GM21360 (cell line): ENCODE results near the gene MTIF2.
"Not testable (repeated sequence)": the region's sequence is repeated elsewhere in the genome, so short reads cannot be mapped to it uniquely, and the experiment has no call there.

Experiments used
- ATAC-seq: cut with Tn5 transposase; IDR thresholded peaks from one replicate; pipeline ENCODE4 v1.9.1; 2021; ENCODE audit warnings: mild to moderate bottlenecking, moderate library complexity; ENCODE audit not compliant: unreplicated experiment

MTIF2 gene

GRCh38 chr2:55204536-55204935, 64.5 kb downstream of the MTIF2 start:
- ATAC-seq, result no peak

DNA sequence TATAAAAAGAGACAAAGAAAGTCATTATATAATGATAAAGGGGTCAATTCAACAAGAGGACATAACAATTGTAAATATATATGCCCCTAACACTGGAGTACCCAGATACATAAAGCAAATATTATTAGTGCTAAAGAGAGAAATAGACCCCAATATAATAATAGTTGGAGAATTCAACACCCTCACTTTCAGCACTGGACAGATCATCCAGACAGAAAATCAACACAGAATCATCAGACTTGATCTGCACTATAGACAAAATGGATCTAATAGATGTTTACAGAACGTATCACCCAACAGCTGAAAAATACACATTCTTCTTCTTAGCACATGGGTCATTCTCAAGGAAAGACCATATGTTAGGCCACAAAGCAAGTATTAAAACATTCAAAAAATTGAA, 68.6 kb downstream of the MTIF2 start:
- ATAC-seq, result no peak

GRCh38 chr2:55196526-55196925, 72.5 kb downstream of the MTIF2 start:
- no peak for ATAC-seq

DNA sequence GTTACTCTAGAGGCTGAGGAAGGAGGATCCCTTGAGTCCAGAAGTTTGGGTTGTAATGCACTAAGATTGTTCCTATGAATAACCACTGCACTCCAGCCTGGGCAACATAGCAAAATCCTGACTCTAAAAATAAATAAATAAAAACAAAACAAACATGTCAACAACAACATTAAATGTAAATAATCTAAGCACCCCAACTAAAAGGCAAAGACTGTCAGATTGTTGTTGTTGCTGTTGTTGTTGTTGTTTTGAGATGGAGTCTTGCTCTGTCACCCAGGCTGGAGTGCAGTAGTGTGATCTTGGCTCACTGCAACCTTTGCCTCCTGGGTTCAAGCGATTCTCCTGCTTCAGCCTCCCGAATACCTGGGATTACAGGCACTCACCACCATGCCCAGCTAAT, 77.1 kb downstream of the MTIF2 start:
- not testable (repeated sequence) for ATAC-seq

DNA sequence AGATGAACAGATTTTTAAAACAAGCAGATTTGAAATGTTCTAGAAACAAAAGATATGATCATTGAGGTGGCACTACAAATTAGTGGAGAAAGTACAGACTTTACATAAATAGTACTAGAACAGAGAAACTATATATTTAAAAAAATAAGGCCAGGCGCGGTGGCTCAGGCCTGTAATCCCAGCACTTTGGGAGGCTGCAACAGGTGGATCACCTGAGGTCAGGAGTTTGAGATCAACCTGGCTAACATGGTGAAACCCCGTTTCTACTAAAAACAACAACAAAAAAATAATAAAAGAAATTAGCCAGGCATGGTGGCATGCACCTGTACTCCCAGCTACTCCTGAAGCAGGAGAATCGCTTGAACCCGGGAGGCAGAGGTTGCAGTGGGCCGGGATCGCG, 82.2 kb downstream of the MTIF2 start:
- not testable (repeated sequence) for ATAC-seq
